HepG2 (cell line): ENCODE data around the gene ABCA8. TPM values are rescaled to one million over a fixed set of nuclear protein-coding genes. Genes with fewer than 3 reads are reported as not detected.
A peak's percentile ranks its signal among the peaks of the same experiment; 100 is the strongest.

Source experiments
- CERS6 ChIP-seq: sonication (generic); formaldehyde crosslinking; IDR thresholded peaks from 2 replicates; pipeline ENCODE4 v1.5.0; 2020; ENCODE audit warnings: missing genetic modification reagents
- FOSL2 ChIP-seq: sonication (generic); formaldehyde crosslinking; IDR thresholded peaks from 2 replicates; pipeline ENCODE4 v1.4.0; 2020; ENCODE audit warnings: missing genetic modification reagents
- FOXA1 ChIP-seq, 2 experiments: fragments of 450-650 bp in 1 of 2; sonication (generic) in 1 of 2; formaldehyde crosslinking in 1 of 2; IDR thresholded peaks; 2 replicates each; pipeline versions ENCODE4 v1.4.0 to v1.6.1; 2016 to 2020; ENCODE audit warnings: missing genetic modification reagents in 1 of 2
- HNF1A ChIP-seq, 2 experiments: sonication (generic) in 1 of 2; formaldehyde crosslinking in 1 of 2; IDR thresholded peaks; 2 replicates each; pipeline versions ENCODE4 v1.4.0 to v1.6.1; 2016 to 2020; ENCODE audit warnings: borderline replicate concordance in 1 of 2, low read depth in 1 of 2, mild to moderate bottlenecking in 1 of 2, missing genetic modification reagents in 1 of 2
- HNF1B ChIP-seq: sonication (generic); formaldehyde crosslinking; IDR thresholded peaks from 2 replicates; pipeline ENCODE4 v1.5.1; 2020; ENCODE audit warnings: mild to moderate bottlenecking, moderate library complexity, missing genetic modification reagents
- ISL2 ChIP-seq: sonication (generic); formaldehyde crosslinking; IDR thresholded peaks from 2 replicates; pipeline ENCODE4 v1.5.0; 2020; ENCODE audit warnings: missing genetic modification reagents
- MBD4 ChIP-seq: IDR thresholded peaks from 2 replicates; pipeline ENCODE4 v1.6.1; 2012; ENCODE audit warnings: low read length, inconsistent platforms, borderline replicate concordance
- NCOA1 ChIP-seq: sonication (generic); formaldehyde crosslinking; IDR thresholded peaks from 2 replicates; pipeline ENCODE4 v1.9.0; 2021; ENCODE audit warnings: missing genetic modification reagents
- PPARG ChIP-seq: conservative IDR thresholded peaks from 2 replicates; pipeline ENCODE4 v1.6.1; 2016; ENCODE audit warnings: missing biosample characterization, missing genetic modification reagents
- SIX1 ChIP-seq: sonication (generic); formaldehyde crosslinking; IDR thresholded peaks from 2 replicates; pipeline ENCODE4 v1.4.0; 2020; ENCODE audit warnings: missing genetic modification reagents, borderline replicate concordance
- STAT6 ChIP-seq: sonication (generic); formaldehyde crosslinking; IDR thresholded peaks from 2 replicates; pipeline ENCODE4 v1.4.0; 2020; ENCODE audit warnings: missing genetic modification reagents, mild to moderate bottlenecking, borderline replicate concordance
- ZFP91 ChIP-seq: sonication (generic); formaldehyde crosslinking; IDR thresholded peaks from 2 replicates; pipeline ENCODE4 v1.9.0; 2022; ENCODE audit warnings: missing genetic modification reagents, mild to moderate bottlenecking, borderline replicate concordance
- ZNF17 ChIP-seq: sonication (generic); formaldehyde crosslinking; IDR thresholded peaks from 2 replicates; pipeline ENCODE4 v1.5.0; 2020; ENCODE audit warnings: mild to moderate bottlenecking, missing genetic modification reagents
- ZNF644 ChIP-seq: IDR thresholded peaks from 2 replicates; pipeline ENCODE4 v1.6.1; 2016; ENCODE audit warnings: low read depth
- ZNF878 ChIP-seq: sonication (generic); formaldehyde crosslinking; IDR thresholded peaks from 2 replicates; pipeline ENCODE4 v1.8.1; 2023; ENCODE audit warnings: mild to moderate bottlenecking, missing genetic modification reagents, moderate library complexity
- polyA plus RNA-seq, 8 experiments: library from polyadenylated mRNA; depleted of rRNA in 3 of 8; stranded (reverse) in 7 of 8; unstranded in 1 of 8; fragments of >200 nt; fragmentation: Illumina TruSeq in 4 of 8; extraction: Trizol in 4 of 8; gene quantifications; 2 replicates each; pipeline versions ENCODE4 v1.2.1 to v1.2.3, GENCODE V29; 2011 to 2016; ENCODE audit warnings: low read depth in 4 of 8, missing spikeins in 1 of 8, mixed read lengths in 1 of 8; ENCODE audit not compliant: insufficient read depth in 1 of 8
- total RNA-seq, 5 experiments: library from RNA; depleted of rRNA; stranded (reverse); fragments of >200 nt; fragmentation: Illumina TruSeq; extraction: Trizol; gene quantifications; 2 replicates each; pipeline ENCODE4 v1.2.3, GENCODE V29; 2016; ENCODE audit warnings: low read depth in 1 of 5

The ABCA8 gene
- total and polyA plus RNA-seq, 2 of the 13 experiments (the other 11 are each of a cell fraction or from before 2014, with no cell fraction given) = 0.05 to 0.18 TPM

- TF ChIP-seq HNF1A (IDR thresholded peaks at IDR 0.05; ENCODE audit: low read depth) (no peak), HNF1A (CRISPR knock-in tag; IDR thresholded peaks at IDR 0.05; ENCODE audit: borderline replicate concordance) (no peak), SIX1 (no peak), FOXA1 (IDR thresholded peaks at IDR 0.05) (no peak), FOXA1 (CRISPR knock-in tag; IDR thresholded peaks at IDR 0.05) (peak; percentile 23; the same call in 1 of the 2 replicates), HNF1B (CRISPR knock-in tag) (no peak), ZNF644 (peak; percentile 71), MBD4 (no peak), ZFP91 (no peak), ZNF878 (CRISPR knock-in tag) (peak; percentile 25; the same call in 1 of the 2 replicates), CERS6 (CRISPR knock-in tag) (no peak), PPARG (CRISPR knock-in tag) (no peak), ZNF17 (CRISPR knock-in tag) (no peak), STAT6 (CRISPR knock-in tag) (0 out of 2 replicates have a peak, but pooled peaks have one; percentile 33), FOSL2 (CRISPR knock-in tag) (0 out of 2 replicates have a peak, but pooled peaks have one; percentile 26), ISL2 (CRISPR knock-in tag) (0 out of 2 replicates have a peak, but pooled peaks have one; percentile 25), NCOA1 (CRISPR knock-in tag) (no peak)
Measured at GRCh38 chr17:68909066-68909465, 46.1 kb downstream of the ABCA8 start (continued).
